ENCODE results near the gene PEX5. TPM values are rescaled to one million over a fixed set of nuclear protein-coding genes. Genes with fewer than 3 reads are reported as not detected.
"Not testable (repeated sequence)": the region's sequence is repeated elsewhere in the genome, so short reads cannot be mapped to it uniquely, and the experiment has no call there.

Gene PEX5
- total RNA-seq, 2 experiments from 2014 or later = 29.7 to 30.9 TPM

- intact Hi-C loops (cut with micrococcal nuclease) = loop anchor here (1.0 kb wide), 1 partner anchor 26 kb away; no protein-coding TSS in a partner anchor
- peaks cover 4% of the 10 kb centered on the region for H3K9me3 Mint-ChIP-seq
- H3K4me3 Mint-ChIP-seq = peak overlapping the region; percentile 44
- CTCF ChIA-PET = interaction anchor here (0.5 to 1.8 kb wide), 8 partner anchors 10 to 478 kb away, joined by 3 to 9 read pairs (median 4); partner anchors contain the start of gene PEX5
- no peak overlapping the region for H3K27ac Mint-ChIP-seq
- peaks cover 7% of the 10 kb centered on the region for H3K27me3 Mint-ChIP-seq (ENCODE audit: low read depth)
- H3K36me3 Mint-ChIP-seq (ENCODE audit: low read depth) = peaks cover 1% of the 10 kb centered on the region
- peak; percentile 56 for DNase-seq
- H3K4me1 Mint-ChIP-seq (ENCODE audit: low read depth) = peaks cover 8% of the 10 kb centered on the region
Observed at GRCh38 chr12:7162691-7163114, 26.8 kb upstream of the PEX5 start.

DNA sequence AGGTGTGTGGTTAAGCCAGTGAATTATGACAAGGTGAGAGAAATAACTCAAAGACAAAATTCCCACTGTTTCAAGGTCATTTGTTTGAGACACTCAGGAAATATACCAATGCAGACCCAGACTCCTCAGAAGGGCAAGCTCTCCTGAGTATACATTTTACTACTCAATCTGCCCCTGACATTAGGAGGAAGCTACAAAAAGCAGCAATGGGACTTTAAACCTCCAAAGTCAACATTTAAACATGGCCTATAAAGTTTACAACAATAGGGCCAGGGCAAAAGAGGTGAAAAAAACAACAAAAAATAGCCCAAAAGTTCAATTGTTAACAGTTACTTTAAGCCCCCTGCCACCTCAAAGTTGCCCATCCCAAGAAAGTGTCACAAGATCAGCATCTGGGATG is 19.5 kb upstream of the PEX5 start:
- peaks cover 4% of the 10 kb centered on the region for H3K36me3 Mint-ChIP-seq (ENCODE audit: low read depth)
- no peak overlapping the region for H3K27ac Mint-ChIP-seq
- H3K4me3 Mint-ChIP-seq = no peak overlapping the region
- peaks cover 10% of the 10 kb centered on the region for H3K27me3 Mint-ChIP-seq (ENCODE audit: low read depth)
- no peak for DNase-seq
- intact Hi-C loops (cut with micrococcal nuclease) = no loop called here
- peaks cover 21% of the 10 kb centered on the region for H3K9me3 Mint-ChIP-seq
- H3K4me1 Mint-ChIP-seq (ENCODE audit: low read depth) = no peaks in the 10 kb centered on the region
- CTCF ChIA-PET = interaction anchor here (0.6 kb wide), 1 partner anchor 309 kb away, joined by 3 read pairs; no protein-coding TSS in a partner anchor

DNA sequence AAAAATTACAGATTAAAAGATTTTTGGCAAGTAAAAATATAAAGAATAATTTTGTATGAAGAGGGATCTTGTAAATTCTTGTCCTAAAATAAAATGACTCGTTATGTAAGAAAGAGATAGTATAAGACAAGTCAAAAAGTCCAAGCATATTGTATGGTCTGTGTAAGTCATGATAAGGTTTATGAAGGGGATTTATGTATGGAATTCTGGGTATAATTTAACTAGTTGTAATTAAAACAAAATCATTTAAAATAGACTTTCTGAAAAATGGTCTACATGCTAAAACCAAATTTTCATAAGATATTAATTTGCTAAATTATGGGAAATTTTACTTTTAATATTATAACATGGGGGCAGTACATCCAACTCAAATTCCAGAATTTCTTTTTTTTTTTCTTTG is 17.6 kb upstream of the PEX5 start:
- Mint-ChIP-seq H3K36me3 (ENCODE audit: low read depth) (peaks cover 4% of the 10 kb centered on the region), H3K4me1 (ENCODE audit: low read depth) (no peaks in the 10 kb centered on the region), H3K27me3 (ENCODE audit: low read depth) (peaks cover 17% of the 10 kb centered on the region), H3K27ac (no peak overlapping the region), H3K4me3 (no peak overlapping the region), H3K9me3 (peaks cover 21% of the 10 kb centered on the region)
- no peak for DNase-seq
- intact Hi-C loops (cut with micrococcal nuclease) = no loop called here
- CTCF ChIA-PET = interaction anchor here (1.0 to 1.6 kb wide), 2 partner anchors 9 to 27 kb away, joined by 3 to 6 read pairs; no protein-coding TSS in a partner anchor

DNA sequence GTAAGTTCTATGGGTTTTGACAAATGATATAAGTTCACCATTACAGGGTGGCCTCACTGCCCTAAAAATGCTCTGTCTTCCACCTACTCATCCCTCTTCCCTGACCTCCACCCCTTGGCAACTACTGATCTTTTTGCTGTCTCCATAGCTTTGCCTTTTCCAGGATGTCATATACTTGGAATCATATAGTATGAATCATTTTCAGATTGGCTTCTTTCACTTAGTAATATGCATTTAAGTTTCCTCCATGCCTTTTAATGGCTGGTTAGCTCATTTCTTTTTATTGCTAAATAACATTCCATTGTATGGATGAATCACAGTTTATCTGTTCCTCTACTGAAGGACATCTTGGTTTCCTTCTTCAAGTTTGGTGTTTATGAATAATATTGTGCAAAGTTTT is 14.0 kb upstream of the PEX5 start:
- no peaks in the 10 kb centered on the region for H3K4me1 Mint-ChIP-seq (ENCODE audit: low read depth)
- H3K36me3 Mint-ChIP-seq (ENCODE audit: low read depth) = no peaks in the 10 kb centered on the region
- intact Hi-C loops (cut with micrococcal nuclease) = no loop called here
- no peak overlapping the region for H3K4me3 Mint-ChIP-seq
- H3K27ac Mint-ChIP-seq = no peak overlapping the region
- H3K27me3 Mint-ChIP-seq (ENCODE audit: low read depth) = peaks cover 29% of the 10 kb centered on the region
- CTCF ChIA-PET = no interaction called here
- no peak for DNase-seq
- H3K9me3 Mint-ChIP-seq = peaks cover 10% of the 10 kb centered on the region

DNA sequence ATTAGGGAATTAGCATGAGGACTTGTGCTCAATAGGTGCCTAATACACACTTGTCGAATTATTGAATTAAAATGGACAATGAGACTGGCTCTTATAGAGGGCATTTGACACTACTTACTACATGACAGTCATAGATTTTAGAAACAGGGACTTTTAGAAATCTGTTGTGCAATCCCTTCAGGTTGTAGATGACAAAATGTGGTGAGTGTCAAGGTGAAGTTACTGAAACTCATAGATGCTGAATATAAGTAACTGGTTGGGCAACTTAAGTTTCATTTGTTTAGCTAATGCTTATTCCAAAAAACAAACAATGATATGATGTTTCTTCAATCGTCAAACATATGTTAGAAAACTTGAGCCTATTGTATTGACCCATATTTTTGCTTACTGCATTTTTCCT is 12.9 kb upstream of the PEX5 start:
- H3K9me3 Mint-ChIP-seq = peaks cover 5% of the 10 kb centered on the region
- DNase-seq = no peak
- H3K4me1 Mint-ChIP-seq (ENCODE audit: low read depth) = no peaks in the 10 kb centered on the region
- no peak overlapping the region for H3K4me3 Mint-ChIP-seq
- no peak overlapping the region for H3K27ac Mint-ChIP-seq
- no peaks in the 10 kb centered on the region for H3K36me3 Mint-ChIP-seq (ENCODE audit: low read depth)
- H3K27me3 Mint-ChIP-seq (ENCODE audit: low read depth) = peaks cover 27% of the 10 kb centered on the region
- intact Hi-C loops (cut with micrococcal nuclease) = no loop called here
- CTCF ChIA-PET = no interaction called here

DNA sequence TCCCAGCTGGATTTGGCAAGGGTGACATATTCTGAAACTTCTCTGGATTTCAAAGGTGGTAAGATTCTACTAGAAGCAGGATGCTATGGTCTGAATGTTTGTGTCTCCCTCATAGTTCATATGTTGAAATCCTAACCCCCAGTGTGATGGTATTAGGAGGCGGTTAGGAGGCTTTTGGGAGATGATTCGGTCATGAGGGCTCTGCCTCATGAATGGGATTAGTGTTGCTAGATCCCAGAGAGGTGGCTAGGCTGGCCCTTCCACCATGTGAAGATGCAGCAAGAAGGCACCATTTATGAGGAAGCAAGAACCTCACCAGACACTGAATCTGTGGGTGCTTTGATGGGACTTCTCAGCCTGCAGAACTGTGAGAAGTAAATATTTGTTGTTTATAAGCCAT is 11.0 kb upstream of the PEX5 start:
- CTCF ChIA-PET = interaction anchor here (0.7 kb wide), 1 partner anchor 405 kb away, joined by 3 read pairs; no protein-coding TSS in a partner anchor
- H3K9me3 Mint-ChIP-seq = no peaks in the 10 kb centered on the region
- no peak for DNase-seq
- H3K4me3 Mint-ChIP-seq = no peak overlapping the region
- H3K4me1 Mint-ChIP-seq (ENCODE audit: low read depth) = no peaks in the 10 kb centered on the region
- intact Hi-C loops (cut with micrococcal nuclease) = no loop called here
- H3K36me3 Mint-ChIP-seq (ENCODE audit: low read depth) = no peaks in the 10 kb centered on the region
- H3K27me3 Mint-ChIP-seq (ENCODE audit: low read depth) = peaks cover 21% of the 10 kb centered on the region
- H3K27ac Mint-ChIP-seq = no peak overlapping the region

DNA sequence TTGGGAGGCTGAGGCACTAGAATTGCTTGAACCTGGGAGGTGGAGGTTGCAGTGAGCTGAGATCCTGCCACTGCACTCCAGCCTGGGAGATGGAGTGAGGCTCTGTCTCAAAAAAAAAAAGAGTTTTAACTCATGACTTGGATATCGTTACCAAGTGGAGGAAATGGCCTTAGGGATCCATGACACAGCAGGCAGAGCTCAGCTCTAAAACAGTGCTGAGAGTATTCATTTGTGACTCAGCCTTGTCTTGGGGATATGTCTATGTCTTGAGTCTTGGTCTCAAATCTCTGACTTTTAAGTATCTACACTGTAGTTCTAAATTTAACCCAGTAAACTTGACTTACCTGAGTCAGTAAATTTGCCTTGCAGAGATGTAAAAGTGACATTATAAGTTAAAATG is 8.8 kb upstream of the PEX5 start:
- Mint-ChIP-seq H3K36me3 (ENCODE audit: low read depth) (no peaks in the 10 kb centered on the region), H3K27me3 (ENCODE audit: low read depth) (peaks cover 16% of the 10 kb centered on the region), H3K27ac (no peak overlapping the region), H3K4me1 (ENCODE audit: low read depth) (no peaks in the 10 kb centered on the region), H3K4me3 (no peak overlapping the region), H3K9me3 (no peaks in the 10 kb centered on the region)
- intact Hi-C loops (cut with micrococcal nuclease) = no loop called here
- CTCF ChIA-PET = interaction anchor here (0.7 to 2.4 kb wide), 3 partner anchors 36 to 803 kb away, joined by 3 to 6 read pairs (median 3); no protein-coding TSS in a partner anchor
- no peak for DNase-seq

DNA sequence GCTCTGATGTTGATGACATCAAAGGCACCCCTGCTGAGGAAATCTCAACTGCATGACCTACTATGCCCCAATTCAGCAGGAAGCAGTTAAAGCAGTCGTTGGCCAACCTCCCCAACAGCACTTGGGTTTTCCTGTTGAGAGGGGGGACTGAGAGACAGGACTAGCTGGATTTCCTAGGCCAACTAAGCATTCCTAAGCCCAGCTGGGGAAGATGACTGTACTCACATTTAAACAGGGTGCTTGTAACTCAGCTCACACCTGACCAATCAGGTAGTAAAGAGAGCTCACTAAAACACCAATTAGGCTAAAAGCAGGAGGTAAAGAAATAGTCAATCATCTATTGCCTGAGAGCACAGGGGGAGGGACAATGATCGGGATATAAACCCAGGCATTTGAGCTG is 3.4 kb upstream of the PEX5 start:
- CTCF ChIA-PET = interaction anchor here (0.6 to 1.5 kb wide), 4 partner anchors 10 to 43 kb away, joined by 3 to 6 read pairs (median 4); no protein-coding TSS in a partner anchor
- not testable (repeated sequence) for H3K4me3 Mint-ChIP-seq; H3K27me3 Mint-ChIP-seq (ENCODE audit: low read depth); DNase-seq; H3K36me3 Mint-ChIP-seq (ENCODE audit: low read depth); H3K9me3 Mint-ChIP-seq; H3K27ac Mint-ChIP-seq
- intact Hi-C loops (cut with micrococcal nuclease) = loop anchor here (5.0 kb wide), 1 partner anchor 244 kb away; the partner anchor contains the start of genes C12orf57 and RNU7-1
- peaks cover 16% of the 10 kb centered on the region for H3K4me1 Mint-ChIP-seq (ENCODE audit: low read depth)

- H3K36me3 Mint-ChIP-seq (ENCODE audit: low read depth) = peaks cover 16% of the 10 kb centered on the region
- H3K27me3 Mint-ChIP-seq (ENCODE audit: low read depth) = no peaks in the 10 kb centered on the region
- peak overlapping the region; percentile 95 for H3K27ac Mint-ChIP-seq
- peak overlapping the region; percentile 88 for H3K4me3 Mint-ChIP-seq
- H3K9me3 Mint-ChIP-seq = no peaks in the 10 kb centered on the region
- peak; percentile 87 for DNase-seq
- intact Hi-C loops (cut with micrococcal nuclease) = loop anchor here (1.0 to 5.0 kb wide), 13 partner anchors 26 to 1055 kb away; partner anchors contain the start of genes C12orf57, C1RL, CLSTN3 and EMG1
- peaks cover 36% of the 10 kb centered on the region for H3K4me1 Mint-ChIP-seq (ENCODE audit: low read depth)
- CTCF ChIA-PET = interaction anchor here (0.6 to 2.1 kb wide), 7 partner anchors 26 to 740 kb away, joined by 3 to 11 read pairs (median 3); partner anchors contain the start of gene C1RL
Observed at GRCh38 chr12:7188562-7189397, 706 bp upstream of the PEX5 start.

GRCh38 chr12:7190268-7191055 is 976 bp downstream of the PEX5 start:
- intact Hi-C loops (cut with micrococcal nuclease) = loop anchor here (5.0 kb wide), 1 partner anchor 892 kb away; the partner anchor contains the start of gene NECAP1
- Mint-ChIP-seq H3K27ac (no peak overlapping the region), H3K27me3 (ENCODE audit: low read depth) (no peaks in the 10 kb centered on the region), H3K9me3 (no peaks in the 10 kb centered on the region), H3K4me3 (peak overlapping the region; percentile 84), H3K4me1 (ENCODE audit: low read depth) (peaks cover 48% of the 10 kb centered on the region), H3K36me3 (ENCODE audit: low read depth) (peaks cover 17% of the 10 kb centered on the region)
- CTCF ChIA-PET = interaction anchor here (1.7 kb wide), 1 partner anchor 47 kb away, joined by 3 read pairs; no protein-coding TSS in a partner anchor
- peak; percentile 20 for DNase-seq

DNA sequence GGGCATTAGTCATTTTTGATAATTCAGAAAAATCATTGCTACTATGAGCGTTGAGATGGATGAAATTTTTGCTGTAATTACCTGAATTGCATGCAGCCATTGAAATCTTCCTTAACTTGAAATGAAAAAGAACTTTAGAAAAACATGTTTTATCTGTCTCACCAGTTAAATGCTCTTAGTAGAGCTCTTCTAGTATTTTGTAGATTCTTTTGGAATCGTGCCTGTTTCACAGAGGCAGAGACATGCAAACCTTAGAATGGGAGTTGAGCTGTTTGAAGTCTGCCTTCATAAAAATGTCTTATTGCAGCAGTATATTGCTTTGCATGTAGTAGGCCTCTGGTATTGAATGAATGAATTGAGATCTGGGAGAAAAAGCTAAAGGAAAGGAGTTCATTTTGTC is 4.2 kb downstream of the PEX5 start:
- DNase-seq = no peak
- Mint-ChIP-seq H3K36me3 (ENCODE audit: low read depth) (peaks cover 17% of the 10 kb centered on the region), H3K4me1 (ENCODE audit: low read depth) (peaks cover 43% of the 10 kb centered on the region), H3K27me3 (ENCODE audit: low read depth) (no peaks in the 10 kb centered on the region), H3K9me3 (no peaks in the 10 kb centered on the region), H3K27ac (no peak overlapping the region), H3K4me3 (no peak overlapping the region)
- CTCF ChIA-PET = interaction anchor here (0.7 to 1.3 kb wide), 4 partner anchors 26 to 614 kb away, joined by 3 read pairs; no protein-coding TSS in a partner anchor
- intact Hi-C loops (cut with micrococcal nuclease) = loop anchor here (5.0 kb wide), 1 partner anchor 889 kb away; the partner anchor contains the start of gene NECAP1

DNA sequence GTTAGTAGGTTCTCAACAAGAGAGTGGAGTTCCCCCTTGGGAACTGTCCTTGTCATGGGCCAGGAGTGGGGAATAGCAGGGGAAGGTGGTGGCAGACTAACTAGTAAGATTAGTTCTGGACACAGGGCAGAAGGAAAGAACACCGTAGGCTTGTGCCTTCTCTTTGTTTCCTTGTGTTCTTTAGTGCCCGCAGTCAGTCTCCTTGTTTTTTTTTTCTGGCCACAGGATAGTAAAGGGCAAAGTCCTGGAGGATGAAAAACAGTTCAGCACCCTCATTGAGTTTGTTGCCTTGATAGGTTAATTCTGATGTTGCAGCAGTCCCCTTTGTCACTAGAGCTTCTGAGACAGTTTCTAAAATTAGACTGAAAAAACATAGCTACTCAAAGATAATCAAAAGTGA is 8.4 kb downstream of the PEX5 start:
- CTCF ChIA-PET = no interaction called here
- Mint-ChIP-seq H3K4me1 (ENCODE audit: low read depth) (peaks cover 19% of the 10 kb centered on the region), H3K4me3 (no peak overlapping the region), H3K9me3 (no peaks in the 10 kb centered on the region), H3K27ac (no peak overlapping the region), H3K36me3 (ENCODE audit: low read depth) (peaks cover 23% of the 10 kb centered on the region), H3K27me3 (ENCODE audit: low read depth) (no peaks in the 10 kb centered on the region)
- no peak for DNase-seq
- intact Hi-C loops (cut with micrococcal nuclease) = no loop called here
